DMS114 treated with DMSO at 0.1 percent for 48 hours (cell line): ENCODE measurements around the gene CRYBA1.

ENCODE experiments used
- DNase-seq: peaks from one replicate; lab custom pipeline; 2025; ENCODE audit not compliant: unreplicated experiment; lab: John Stamatoyannopoulos, UW

Gene CRYBA1

DNA sequence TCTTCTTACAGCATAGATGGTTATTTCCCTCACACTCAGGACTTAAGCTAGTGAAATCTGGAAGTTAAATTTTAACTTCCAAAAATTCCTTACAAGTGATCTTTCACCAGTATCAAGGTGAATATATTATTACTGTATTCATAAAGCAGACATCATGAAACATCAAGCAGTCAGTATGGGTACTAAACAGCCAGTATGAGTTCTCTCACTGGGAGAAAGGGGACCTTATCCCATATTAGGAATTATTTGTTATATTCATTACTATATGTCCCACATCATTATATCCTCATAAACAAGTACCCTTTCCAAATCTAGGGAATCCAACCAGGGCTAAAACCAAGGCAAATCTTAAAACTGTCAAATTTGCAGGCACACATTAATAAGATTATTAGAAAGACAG lies 32.0 kb downstream of the CRYBA1 start:
- DNase-seq, result no peak

DNA sequence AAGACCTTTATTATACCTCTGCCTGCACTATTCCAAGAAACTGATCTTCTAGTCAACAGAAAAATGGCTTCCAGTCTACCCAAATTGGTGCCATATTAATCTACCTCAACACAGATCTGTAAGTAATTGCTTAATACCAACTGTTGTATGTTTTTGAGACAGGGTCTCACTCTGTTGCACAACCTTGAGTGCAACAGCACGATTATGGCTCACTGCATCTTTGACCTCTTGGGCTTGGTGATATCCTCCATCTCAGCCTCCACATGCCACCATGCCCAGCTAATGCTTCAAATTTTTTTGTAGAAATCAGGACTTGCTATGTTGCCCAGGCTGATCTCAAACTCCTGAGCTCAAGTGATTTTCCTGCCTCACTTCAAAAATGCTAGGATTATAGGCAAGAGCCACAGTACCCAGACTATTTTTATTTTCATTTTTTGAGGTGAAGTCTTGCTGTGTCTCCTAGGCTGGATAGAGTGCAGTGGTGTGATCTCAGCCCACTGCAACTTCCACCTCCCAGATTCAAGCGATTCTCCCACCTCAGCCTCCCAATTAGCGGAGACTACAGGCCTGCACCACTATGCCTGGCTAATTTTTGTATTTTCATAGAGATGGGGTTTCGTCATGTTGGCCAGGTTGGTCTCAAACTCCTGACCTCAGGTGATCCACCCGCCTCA lies 32.9 kb downstream of the CRYBA1 start:
- DNase-seq, result no peak

DNA sequence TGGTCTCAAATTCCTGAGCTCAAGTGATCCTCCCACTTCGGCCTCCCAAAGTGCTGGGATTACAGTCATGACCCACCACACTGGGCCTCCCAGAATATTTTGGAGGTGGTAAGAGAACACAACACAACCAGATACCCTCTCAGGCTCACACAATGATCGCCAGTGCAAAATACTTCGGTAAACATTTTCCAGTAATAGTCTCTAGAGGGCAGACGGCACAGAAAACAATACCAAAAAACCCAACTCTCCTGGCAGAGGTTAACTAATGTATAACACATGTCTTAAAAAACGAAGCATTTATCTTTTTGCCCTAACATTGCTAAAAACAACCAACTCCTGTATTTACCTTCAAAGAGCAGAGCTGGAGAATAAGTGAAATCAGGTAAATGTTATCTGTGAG lies 36.8 kb downstream of the CRYBA1 start:
- no peak for DNase-seq

DNA sequence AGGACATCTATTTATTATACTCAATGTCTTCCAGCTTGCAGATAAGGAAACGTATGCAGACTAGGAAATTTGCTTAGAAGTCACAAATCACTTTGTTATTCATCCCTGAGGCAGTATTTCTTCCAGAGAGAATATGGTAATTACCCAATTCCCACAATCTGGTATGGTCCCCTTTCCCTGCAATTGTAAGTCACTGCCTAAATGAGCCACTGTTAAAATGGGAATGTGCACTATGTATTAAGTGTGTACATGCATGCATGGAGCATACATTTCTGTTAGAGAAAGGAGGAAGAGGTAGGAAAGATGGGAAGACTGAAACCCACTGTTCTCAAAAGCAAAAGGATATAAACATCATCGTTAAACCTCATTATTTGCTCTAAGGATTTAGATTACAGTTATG lies 37.3 kb downstream of the CRYBA1 start:
- no peak for DNase-seq

DNA sequence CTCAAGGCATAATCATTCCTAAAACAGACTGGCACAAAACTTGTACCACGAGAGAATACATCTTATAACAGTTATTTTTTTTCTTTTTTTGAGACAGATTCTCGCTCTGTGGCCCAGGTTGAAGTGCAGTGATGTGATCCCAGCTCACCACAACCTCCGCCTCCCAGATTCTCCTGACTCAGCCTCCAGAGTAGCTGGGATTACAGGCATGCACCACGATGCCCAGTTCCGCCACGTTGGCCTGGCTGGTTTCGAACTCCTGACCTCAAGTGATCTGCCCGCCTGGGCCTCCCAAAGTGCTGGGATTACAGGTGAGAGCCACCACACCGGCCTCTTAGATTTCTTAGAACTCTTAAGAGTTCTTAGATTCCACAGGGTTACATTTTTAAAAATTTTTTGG lies 43.2 kb downstream of the CRYBA1 start:
- no peak for DNase-seq

DNA sequence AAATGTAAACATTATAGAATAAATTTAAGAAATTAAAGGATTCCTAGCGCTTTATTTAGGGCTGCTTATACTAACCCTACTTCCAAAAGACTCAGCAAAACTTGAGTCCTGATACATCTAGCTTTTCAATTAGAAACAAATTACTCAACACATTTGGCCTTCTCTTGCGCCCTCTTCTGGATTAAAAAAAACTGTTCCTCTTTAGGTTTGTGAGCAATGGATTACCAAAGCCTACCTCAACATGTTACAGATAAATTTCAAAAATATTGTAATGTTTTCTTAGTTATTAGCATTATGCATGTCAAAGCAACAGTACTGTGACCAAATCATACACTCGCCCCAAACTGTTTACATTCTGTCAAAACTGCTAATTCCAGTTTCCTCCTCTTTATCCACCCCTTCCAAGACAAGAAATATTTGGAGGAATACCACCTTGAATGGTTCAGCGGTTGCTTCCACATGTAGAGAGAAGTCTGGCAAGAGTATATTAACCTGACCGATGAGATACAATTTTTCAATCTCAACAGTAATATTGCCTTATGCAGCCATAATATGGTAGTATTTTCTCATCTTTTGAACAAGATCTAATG lies 44.6 kb downstream of the CRYBA1 start:
- peak; percentile 53 for DNase-seq

DNA sequence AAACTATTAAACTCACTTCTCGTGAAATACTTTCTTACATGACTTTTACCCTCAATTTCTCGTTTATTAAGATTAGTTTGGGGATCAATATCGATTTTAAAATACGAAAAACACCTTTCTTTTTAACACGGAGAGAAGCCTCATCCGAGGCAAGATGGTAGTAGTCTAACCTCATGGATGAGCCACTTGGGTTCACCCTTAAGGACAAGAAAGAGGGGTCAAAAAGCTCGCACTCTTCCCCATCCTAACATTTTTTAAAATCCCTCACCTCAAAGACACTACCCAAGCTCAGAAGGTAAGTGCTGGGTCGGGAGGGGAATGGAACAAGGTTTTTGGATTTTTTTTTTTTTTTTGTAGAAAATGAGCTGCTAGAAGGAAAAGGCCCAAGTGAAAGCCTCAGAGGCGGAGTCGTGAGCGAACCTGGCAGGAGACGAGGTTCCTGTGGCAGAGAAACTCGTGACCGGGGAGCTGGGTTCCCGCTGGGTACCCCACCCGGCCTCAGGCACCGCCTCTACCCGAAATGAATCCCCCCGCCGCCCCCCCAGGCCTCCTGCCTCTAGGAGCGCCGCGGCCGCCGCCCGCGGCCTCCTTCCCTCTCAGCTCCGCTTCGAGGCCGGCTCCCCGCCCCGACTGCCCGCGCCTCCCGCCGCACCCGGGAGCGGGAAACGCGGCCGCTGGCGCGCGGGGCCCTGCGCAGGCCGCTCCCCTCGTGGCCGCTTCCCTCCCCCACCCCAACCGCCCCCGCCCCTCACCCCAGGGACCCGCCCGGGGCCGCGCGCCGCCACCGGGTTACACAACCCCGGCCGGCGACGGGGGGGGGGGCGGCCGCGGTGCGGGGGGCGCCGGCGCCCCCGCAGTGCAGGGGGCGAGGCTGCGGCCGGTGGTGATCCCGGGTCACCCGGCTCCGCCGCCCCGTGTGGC lies 45.7 kb downstream of the CRYBA1 start:
- DNase-seq, result no peak

DNA sequence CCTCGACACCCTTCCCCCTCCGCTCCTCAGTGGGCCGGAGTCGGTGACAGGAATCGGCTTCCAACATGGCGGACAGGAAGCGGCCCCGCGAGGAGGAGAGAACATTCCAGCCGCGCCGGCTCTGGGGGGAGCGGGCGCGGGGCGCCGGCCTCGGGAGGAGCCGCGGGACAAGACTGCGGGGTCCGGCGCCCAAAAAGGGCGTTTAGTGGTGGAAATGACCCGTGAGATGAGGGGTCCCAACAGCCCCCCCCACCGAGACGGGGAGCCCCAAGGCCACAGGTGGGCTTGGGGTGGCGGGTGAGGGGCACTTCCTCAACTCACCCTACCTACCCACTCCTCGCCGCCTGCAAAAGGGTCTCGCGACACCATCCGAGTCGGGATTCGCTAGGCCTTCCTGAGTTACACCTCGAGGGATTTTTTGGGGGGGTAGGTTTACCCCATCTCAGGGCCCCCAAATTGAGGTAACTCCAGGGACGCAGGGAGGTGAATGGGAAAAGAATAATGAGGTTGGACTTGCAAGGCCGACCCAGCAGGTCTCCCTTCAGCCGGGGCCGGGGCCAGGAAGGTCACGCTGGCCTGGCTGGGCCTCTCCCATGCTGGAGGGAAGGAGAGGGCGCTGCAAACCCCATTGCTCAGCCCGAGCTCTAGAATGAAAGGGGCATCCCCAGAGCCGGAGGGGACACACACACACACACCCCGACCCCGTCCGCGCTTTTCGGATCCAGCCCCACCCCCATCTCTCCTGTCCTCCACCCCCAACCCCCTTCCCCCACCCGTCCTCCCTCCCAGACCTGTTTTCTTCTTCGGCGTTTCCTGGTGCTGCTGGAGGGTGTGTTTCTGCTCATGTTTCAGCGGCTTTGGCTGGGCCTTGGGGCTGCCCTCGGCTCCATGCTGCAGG lies 46.6 kb downstream of the CRYBA1 start:
- peak; percentile 17 for DNase-seq

DNA sequence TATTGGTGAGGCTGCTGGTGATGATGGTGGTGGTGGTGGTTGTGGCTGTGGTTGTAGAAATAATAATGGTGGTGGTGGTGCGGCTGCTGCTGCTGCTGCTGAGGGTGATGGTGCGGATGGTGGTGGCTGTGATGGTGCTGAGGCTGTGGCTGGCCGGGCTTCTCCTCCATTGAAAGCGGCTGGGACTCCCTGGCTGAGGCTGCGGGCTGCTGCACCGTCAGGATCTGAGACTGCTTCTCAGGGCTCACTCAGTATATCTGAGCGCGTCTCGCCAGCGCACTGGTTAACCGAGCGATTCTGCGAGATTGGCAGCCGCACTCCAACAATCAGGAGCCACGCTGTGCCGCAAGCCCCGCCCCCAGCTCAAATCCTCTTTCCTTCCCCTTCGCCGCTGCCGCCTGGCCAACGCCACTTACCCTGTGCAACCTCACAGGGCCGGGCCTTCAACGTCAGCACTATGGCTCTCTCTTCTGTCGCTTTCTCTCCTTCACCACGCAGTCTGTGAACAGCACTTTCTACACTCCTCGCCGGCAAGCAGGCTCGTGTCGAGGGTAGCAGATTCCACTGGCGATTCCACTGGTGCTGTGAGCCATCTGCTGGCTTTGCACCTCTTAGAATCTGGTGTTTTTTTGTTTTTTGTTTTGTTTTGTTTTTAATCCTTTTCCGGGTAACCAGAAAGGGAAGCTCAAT lies 47.4 kb downstream of the CRYBA1 start, which contains the start of gene NUFIP2:
TSS of gene NUFIP2 (minus strand) at position 259 of the 690 bp plus-strand sequence. CDS start at position 170, 89 bp downstream.
- DNase-seq, result peak; percentile 97

DNA sequence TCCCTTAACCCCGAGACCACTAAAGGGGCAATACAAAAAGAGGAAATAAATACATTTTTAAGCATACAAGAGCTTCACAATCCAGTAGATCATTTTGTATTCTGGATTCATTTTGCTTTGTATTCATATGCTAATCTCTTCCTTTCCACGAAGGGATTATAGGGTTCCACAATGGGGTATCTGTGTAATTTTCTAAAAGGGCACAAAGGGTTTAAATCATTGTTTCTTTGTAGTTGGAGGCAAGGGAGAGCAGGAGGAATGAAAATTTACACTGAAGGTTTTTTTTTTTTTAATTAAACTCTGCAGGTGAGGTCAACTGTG lies 47.9 kb downstream of the CRYBA1 start:
- DNase-seq, result peak; percentile 64

DNA sequence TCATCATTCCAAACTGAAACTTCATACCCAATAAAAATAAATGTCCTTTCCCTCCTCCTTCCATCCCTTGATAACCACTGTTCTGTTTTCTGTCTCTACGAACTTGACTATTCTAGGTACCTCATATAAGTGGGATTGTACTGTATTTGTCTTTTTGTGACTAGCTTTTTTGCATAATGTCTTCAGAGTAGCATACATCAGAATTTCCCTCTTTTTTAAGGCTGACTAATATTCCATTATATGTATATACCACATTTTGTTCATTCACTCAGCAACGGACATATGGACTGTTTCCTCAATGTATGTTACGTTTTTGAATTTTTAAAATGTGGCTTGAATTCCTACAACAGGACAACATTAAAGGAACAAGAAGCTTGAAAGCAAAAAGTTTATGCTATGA lies 48.8 kb downstream of the CRYBA1 start:
- DNase-seq, result no peak

DNA sequence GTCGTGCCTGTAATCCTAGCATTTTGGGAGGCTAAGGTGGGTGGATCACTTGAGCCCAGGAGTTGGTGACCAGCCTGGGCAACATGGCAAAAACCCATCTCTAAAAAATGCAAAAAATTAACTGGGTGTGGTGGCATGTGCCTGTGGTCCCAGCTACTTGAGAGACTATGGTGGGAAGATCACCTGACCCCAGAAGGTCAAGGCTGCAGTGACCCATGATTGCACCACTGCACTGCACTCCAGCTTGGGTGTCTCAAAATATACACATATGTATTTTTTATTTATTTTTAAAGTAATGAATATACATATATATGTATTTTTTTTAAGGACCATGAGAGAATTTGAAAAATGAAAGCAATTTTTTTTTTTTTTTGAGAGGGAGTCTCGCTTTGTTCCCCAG lies 52.4 kb downstream of the CRYBA1 start:
- no peak for DNase-seq

DNA sequence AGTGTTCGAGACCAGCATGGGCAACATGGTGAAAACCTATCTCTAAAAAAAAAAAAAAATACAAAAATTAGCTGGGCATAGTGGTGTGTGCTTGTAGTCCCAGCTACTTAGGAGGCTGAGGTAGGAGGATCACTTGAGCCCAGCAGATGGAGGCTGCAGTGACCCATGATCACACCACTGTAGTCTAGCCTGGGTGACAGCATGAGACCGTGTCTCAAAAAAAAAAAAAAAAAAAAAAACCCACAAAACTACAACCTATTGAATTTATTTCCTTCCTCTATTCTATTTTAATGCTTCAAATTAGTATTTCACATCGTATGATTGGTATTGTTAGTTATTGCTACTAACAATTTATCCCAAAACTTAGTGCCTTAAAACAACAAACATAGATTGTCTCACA lies 56.7 kb downstream of the CRYBA1 start:
- DNase-seq, result no peak
